ENCODE data around the gene PRKG1.

DNA sequence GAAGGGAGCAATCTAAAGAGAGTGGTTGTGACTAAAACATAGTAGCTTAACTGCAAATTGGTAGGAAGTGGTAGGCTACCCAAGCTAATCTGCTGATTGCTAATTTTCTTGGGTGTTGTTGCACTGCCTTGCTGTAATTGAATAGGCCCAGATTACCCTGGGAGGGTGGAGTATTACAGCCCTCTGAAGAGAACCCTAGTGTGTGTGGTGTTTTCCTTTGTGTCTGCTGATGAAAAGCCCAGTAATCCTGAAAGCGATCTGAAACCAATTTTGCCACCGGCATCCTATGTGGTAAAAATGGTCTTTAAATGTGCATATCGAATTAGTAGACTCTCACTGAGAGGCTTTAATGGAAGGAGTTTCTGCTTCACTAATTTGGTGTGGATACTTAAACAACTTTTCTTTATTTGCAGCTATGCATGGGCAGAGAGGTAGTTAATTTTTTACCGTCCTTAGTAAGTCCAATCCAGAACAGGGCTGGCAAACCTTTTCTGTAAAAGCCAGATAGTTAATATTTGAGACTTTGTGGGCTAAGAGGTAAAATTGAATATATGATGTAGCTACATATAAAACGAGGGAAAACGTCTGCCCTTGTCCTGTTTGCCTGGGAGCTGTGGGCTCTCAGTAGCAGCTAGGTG lies 532.7 kb downstream of the PRKG1 start:
- no peak for TF ChIP-seq CTCF (conservative IDR thresholded peaks at IDR 0.05 in 1 of 2, IDR thresholded peaks at IDR 0.05 in 1 of 2; ENCODE audit: low read depth in 1 of 2, low read length in 2 of 2)
- TF ChIP-seq EZH2 (IDR thresholded peaks at IDR 0.05; ENCODE audit: low read length, missing control alignments), result no peak
